HG03558 (cell line): ENCODE measurements around the gene TRPM3.

ENCODE experiments used
- ATAC-seq: cut with Tn5 transposase; IDR thresholded peaks from one replicate; pipeline ENCODE4 v1.9.1; 2021; ENCODE audit warnings: moderate number of reproducible peaks; ENCODE audit not compliant: unreplicated experiment; ENCODE audit errors: extremely low read depth

TRPM3 gene

GRCh38 chr9:70480405-70480980 lies 640.9 kb downstream of the TRPM3 start:
- ATAC-seq, result no peak

DNA sequence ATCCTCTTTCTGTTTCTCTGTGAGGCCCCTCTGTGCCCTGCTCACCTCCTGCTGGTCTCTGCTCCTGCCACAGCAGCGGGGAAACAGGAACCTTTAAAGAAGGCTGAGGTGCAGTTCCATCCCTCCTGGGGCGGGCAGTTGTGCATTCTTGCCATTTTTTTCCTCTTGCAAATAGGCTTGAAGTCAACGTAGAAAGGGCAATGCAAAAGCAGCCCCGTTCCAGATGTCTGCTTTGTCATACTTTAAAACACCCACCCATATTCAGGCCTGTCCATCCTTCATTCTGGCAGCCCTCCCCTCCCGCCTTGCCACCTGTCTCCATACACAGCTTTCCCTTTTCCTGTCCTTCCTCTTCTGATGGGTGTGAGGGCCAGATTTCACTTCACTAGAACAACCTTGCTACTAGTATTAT lies 641.5 kb downstream of the TRPM3 start:
- no peak for ATAC-seq
